SU-DHL-6 (cell line): Measurements from ENCODE around the gene LAD1.

ENCODE experiments used
- H2AFZ ChIP-seq: fragments of 200-600 bp; sonication (generic); 2 replicates; pipeline ENCODE4 v1.6.1; 2014; ENCODE audit warnings: low read depth, mild to moderate bottlenecking, moderate library complexity, mixed read lengths, antibody characterized with exemption, low read length; ENCODE audit not compliant: severe bottlenecking
- H3F3A ChIP-seq: fragments of 200-600 bp; shearing (Covaris generic); 2 replicates; pipeline ENCODE4 v1.6.0; 2016; ENCODE audit warnings: antibody characterized with exemption, mild to moderate bottlenecking; ENCODE audit not compliant: insufficient read depth
- H3K27ac ChIP-seq: fragments of 200-600 bp; sonication (generic); 2 replicates; pipeline ENCODE4 v1.5.1; 2016; ENCODE audit warnings: low read depth, mild to moderate bottlenecking, low read length, moderate library complexity, mixed read lengths
- H3K27me3 ChIP-seq: fragments of 200-600 bp; sonication (generic), shearing (Covaris generic); 2 replicates; pipeline ENCODE4 v1.6.0; 2014; ENCODE audit warnings: mild to moderate bottlenecking, low read length
- H3K36me3 ChIP-seq: fragments of 200-600 bp; sonication (generic); 2 replicates; pipeline ENCODE4 v1.6.1; 2014; ENCODE audit warnings: mild to moderate bottlenecking, low read length, mixed read lengths
- H3K4me2 ChIP-seq: fragments of 300-600, 200-600 bp; shearing (Covaris generic), sonication (generic); 2 replicates; pipeline ENCODE4 v1.6.0; 2014; ENCODE audit warnings: low read length, low read depth, mild to moderate bottlenecking; ENCODE audit not compliant: poor library complexity, severe bottlenecking
- H3K4me3 ChIP-seq: fragments of 200-600 bp; sonication (generic); 2 replicates; pipeline ENCODE4 v1.5.1; 2014; ENCODE audit warnings: antibody characterized with exemption, low read length, mild to moderate bottlenecking, mixed read lengths; ENCODE audit not compliant: insufficient read depth, poor library complexity, severe bottlenecking
- H3K79me2 ChIP-seq: fragments of 200-600 bp; sonication (generic); 2 replicates; pipeline ENCODE4 v1.6.1; 2014; ENCODE audit warnings: mild to moderate bottlenecking, low read length, moderate library complexity; ENCODE audit not compliant: insufficient read depth
- H3K9ac ChIP-seq: fragments of 200-600 bp; sonication (generic); 2 replicates; pipeline ENCODE4 v1.7.0; 2014; ENCODE audit warnings: mild to moderate bottlenecking, low read length
- H3K9me2 ChIP-seq: fragments of 200-600 bp; sonication (generic); replicated peaks from 2 replicates; pipeline ENCODE4 v1.6.1; 2014; ENCODE audit warnings: low read length; ENCODE audit not compliant: insufficient read depth
- H3K9me3 ChIP-seq: fragments of 200-600 bp; sonication (generic); 2 replicates; pipeline ENCODE4 v1.6.1; 2014; ENCODE audit warnings: low read length, mixed read lengths; ENCODE audit not compliant: insufficient read depth
- H4K20me1 ChIP-seq: fragments of 200-600 bp; sonication (generic); 2 replicates; pipeline ENCODE4 v1.6.1; 2014; ENCODE audit warnings: low read depth, mild to moderate bottlenecking, antibody characterized with exemption, low read length, moderate library complexity, mixed read lengths
- EZH2phosphoT487 ChIP-seq: fragments of 200-600 bp; sonication (generic), shearing (Covaris generic); conservative IDR thresholded peaks from 2 replicates; pipeline ENCODE4 v1.6.1; 2018; ENCODE audit warnings: mild to moderate bottlenecking, antibody characterized with exemption, low read length, moderate library complexity, mixed read lengths
- TF ChIP-seq, protein P1 (sequence below): fragments of 200-600 bp; sonication (generic); IDR thresholded peaks from one replicate; pipeline ENCODE4 v1.5.1; 2017; ENCODE audit warnings: antibody characterized with exemption, mild to moderate bottlenecking, low read length, moderate library complexity; ENCODE audit not compliant: insufficient read depth, poor library complexity, severe bottlenecking

Gene LAD1

GRCh38 chr1:201345081-201345355, 54.1 kb downstream of the LAD1 start:
- H3K9ac ChIP-seq = no peak overlapping the region
- no peak overlapping the region for H3K27ac ChIP-seq
- H3K27me3 ChIP-seq = no peaks in the 10 kb centered on the region; the same call in 1 of the 2 replicates
- H3K4me3 ChIP-seq = no peak overlapping the region
- no peak overlapping the region for H2AFZ ChIP-seq
- H4K20me1 ChIP-seq = no peaks in the 10 kb centered on the region
- TF ChIP-seq, protein P1, sequence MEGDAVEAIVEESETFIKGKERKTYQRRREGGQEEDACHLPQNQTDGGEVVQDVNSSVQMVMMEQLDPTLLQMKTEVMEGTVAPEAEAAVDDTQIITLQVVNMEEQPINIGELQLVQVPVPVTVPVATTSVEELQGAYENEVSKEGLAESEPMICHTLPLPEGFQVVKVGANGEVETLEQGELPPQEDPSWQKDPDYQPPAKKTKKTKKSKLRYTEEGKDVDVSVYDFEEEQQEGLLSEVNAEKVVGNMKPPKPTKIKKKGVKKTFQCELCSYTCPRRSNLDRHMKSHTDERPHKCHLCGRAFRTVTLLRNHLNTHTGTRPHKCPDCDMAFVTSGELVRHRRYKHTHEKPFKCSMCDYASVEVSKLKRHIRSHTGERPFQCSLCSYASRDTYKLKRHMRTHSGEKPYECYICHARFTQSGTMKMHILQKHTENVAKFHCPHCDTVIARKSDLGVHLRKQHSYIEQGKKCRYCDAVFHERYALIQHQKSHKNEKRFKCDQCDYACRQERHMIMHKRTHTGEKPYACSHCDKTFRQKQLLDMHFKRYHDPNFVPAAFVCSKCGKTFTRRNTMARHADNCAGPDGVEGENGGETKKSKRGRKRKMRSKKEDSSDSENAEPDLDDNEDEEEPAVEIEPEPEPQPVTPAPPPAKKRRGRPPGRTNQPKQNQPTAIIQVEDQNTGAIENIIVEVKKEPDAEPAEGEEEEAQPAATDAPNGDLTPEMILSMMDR = no peak
- no peak for TF ChIP-seq EZH2phosphoT487
- no peaks in the 10 kb centered on the region for H3F3A ChIP-seq
- no peaks in the 10 kb centered on the region for H3K9me3 ChIP-seq
- no peaks in the 10 kb centered on the region for H3K79me2 ChIP-seq
- H3K36me3 ChIP-seq = no peaks in the 10 kb centered on the region
- H3K9me2 ChIP-seq = no peaks in the 10 kb centered on the region
- H3K4me2 ChIP-seq = no peak overlapping the region

- no peak overlapping the region for H3K9ac ChIP-seq
- H3K9me2 ChIP-seq = no peaks in the 10 kb centered on the region
- H3K36me3 ChIP-seq = no peaks in the 10 kb centered on the region
- no peaks in the 10 kb centered on the region; the same call in 1 of the 2 replicates for H3K27me3 ChIP-seq
- no peaks in the 10 kb centered on the region for H3K79me2 ChIP-seq
- H3K4me2 ChIP-seq = no peak overlapping the region
- H3K27ac ChIP-seq = no peak overlapping the region
- H2AFZ ChIP-seq = no peak overlapping the region
- TF ChIP-seq, protein P1 = no peak
- no peak for TF ChIP-seq EZH2phosphoT487
- no peaks in the 10 kb centered on the region for H4K20me1 ChIP-seq
- H3F3A ChIP-seq = no peaks in the 10 kb centered on the region
- no peak overlapping the region for H3K4me3 ChIP-seq
- H3K9me3 ChIP-seq = no peaks in the 10 kb centered on the region
These were observed 54.7 kb downstream of the LAD1 start for GRCh38 chr1:201344206-201345080.

GRCh38 chr1:201341377-201341776, 57.7 kb downstream of the LAD1 start:
- no peak overlapping the region for H3K4me3 ChIP-seq
- no peak overlapping the region for H3K4me2 ChIP-seq
- no peaks in the 10 kb centered on the region; the same call in 1 of the 2 replicates for H3K27me3 ChIP-seq
- H2AFZ ChIP-seq = no peak overlapping the region
- H3K9me3 ChIP-seq = no peaks in the 10 kb centered on the region
- no peak overlapping the region for H3K9ac ChIP-seq
- H3F3A ChIP-seq = no peaks in the 10 kb centered on the region
- H3K79me2 ChIP-seq = no peaks in the 10 kb centered on the region
- H3K36me3 ChIP-seq = no peaks in the 10 kb centered on the region
- H3K27ac ChIP-seq = no peak overlapping the region
- no peaks in the 10 kb centered on the region for H3K9me2 ChIP-seq
- H4K20me1 ChIP-seq = no peaks in the 10 kb centered on the region
- TF ChIP-seq EZH2phosphoT487 = no peak
- TF ChIP-seq, protein P1 = no peak
